Tibial nerve (tissue), 3 donors: Measurements from ENCODE around the gene SLC6A2.

Experiments
- POLR2A ChIP-seq, 2 donors: fragments of 450-650 bp; IDR thresholded peaks; one replicate each; pipeline ENCODE4 v1.6.1; 2017; ENCODE audit warnings: antibody characterized with exemption in 2 of 2, mild to moderate bottlenecking in 2 of 2, moderate library complexity in 2 of 2
- TF ChIP-seq, protein P1 (sequence below), 5 experiments: fragments of 200-600 bp in 3 of 5; fragments of 450-650 bp in 2 of 5; sonication (generic) in 3 of 5; IDR thresholded peaks; one replicate each; pipeline ENCODE4 v1.5.1; 2016 to 2019; ENCODE audit warnings: antibody characterized with exemption in 5 of 5, mild to moderate bottlenecking in 3 of 5, moderate library complexity in 2 of 5

DNA sequence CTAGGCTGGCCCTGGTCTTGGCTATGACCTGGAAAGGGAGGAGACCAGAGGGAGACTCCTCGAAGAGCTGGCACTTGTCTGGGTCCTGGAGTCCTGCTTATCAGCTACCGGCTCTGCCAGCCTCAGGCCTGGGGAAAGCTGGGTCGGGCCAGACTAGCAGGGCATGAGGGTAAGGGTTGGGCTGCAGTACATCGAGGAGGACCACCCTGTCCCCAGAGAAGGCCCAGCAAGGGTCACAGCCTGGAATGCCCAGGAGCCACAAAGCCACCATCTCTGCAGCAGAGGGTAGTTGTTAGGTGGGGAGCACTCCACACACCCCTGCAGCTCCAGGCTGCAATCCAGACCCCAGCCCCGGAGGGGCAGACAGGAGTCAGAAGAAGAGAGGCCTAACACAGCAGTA is 54.0 kb downstream of the SLC6A2 start:
- TF ChIP-seq, protein P1, sequence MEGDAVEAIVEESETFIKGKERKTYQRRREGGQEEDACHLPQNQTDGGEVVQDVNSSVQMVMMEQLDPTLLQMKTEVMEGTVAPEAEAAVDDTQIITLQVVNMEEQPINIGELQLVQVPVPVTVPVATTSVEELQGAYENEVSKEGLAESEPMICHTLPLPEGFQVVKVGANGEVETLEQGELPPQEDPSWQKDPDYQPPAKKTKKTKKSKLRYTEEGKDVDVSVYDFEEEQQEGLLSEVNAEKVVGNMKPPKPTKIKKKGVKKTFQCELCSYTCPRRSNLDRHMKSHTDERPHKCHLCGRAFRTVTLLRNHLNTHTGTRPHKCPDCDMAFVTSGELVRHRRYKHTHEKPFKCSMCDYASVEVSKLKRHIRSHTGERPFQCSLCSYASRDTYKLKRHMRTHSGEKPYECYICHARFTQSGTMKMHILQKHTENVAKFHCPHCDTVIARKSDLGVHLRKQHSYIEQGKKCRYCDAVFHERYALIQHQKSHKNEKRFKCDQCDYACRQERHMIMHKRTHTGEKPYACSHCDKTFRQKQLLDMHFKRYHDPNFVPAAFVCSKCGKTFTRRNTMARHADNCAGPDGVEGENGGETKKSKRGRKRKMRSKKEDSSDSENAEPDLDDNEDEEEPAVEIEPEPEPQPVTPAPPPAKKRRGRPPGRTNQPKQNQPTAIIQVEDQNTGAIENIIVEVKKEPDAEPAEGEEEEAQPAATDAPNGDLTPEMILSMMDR (IDR thresholded peaks at IDR 0.05) = no peak
- TF ChIP-seq POLR2A (IDR thresholded peaks at IDR 0.05) = no peak
